HCT116 (cell line): ENCODE data around the gene CYP3A4.

Experiments
- ELF1 ChIP-seq: IDR thresholded peaks from 2 replicates; pipeline ENCODE4 v1.6.1; 2012; ENCODE audit warnings: low read depth, borderline replicate concordance
- EZH2 ChIP-seq: fragments of 200-600 bp; sonication (generic); IDR thresholded peaks from 2 replicates; pipeline ENCODE4 v1.6.1; 2017; ENCODE audit warnings: antibody characterized with exemption, mixed run types
- JUND ChIP-seq: IDR thresholded peaks from 2 replicates; pipeline ENCODE4 v1.6.1; 2012
- SIN3A ChIP-seq: IDR thresholded peaks from 2 replicates; pipeline ENCODE4 v1.6.1; 2012; ENCODE audit warnings: low read depth
- SRF ChIP-seq: IDR thresholded peaks from 2 replicates; pipeline ENCODE4 v1.6.1; 2012; ENCODE audit warnings: low read depth
- TF ChIP-seq, protein P1 (sequence below), 3 experiments: fragments of 200-600 bp in 1 of 3; sonication (generic) in 1 of 3; IDR thresholded peaks in 2 of 3; conservative IDR thresholded peaks in 1 of 3; 2 replicates each; pipeline ENCODE4 v1.5.1; 2012 to 2017; ENCODE audit warnings: low read depth in 2 of 3, low read length in 2 of 3, antibody characterized with exemption in 1 of 3, borderline replicate concordance in 1 of 3, control low read depth in 1 of 3, mild to moderate bottlenecking in 1 of 3, mixed read lengths in 1 of 3, mixed run types in 1 of 3, moderate library complexity in 1 of 3; ENCODE audit not compliant: insufficient read depth in 1 of 3

DNA sequence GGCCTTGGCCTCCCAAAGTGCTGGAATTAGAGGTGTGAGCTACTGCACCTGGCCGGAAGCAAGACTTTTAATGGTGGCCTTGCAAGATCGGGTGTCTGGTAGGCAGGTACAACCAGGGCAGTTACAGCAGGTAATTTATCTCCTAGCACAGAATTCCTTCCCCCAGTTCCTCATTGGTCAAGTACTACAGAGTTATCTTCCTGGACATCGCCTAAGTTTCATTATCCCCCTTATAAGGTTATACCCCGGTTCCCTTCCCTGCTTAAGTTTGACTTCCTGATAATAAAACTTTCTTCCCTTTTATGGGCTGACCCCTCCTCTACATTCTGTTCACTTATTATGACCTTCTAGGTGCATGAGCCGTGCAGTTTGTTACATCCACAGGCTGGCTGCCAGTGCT, 24.8 kb upstream of the CYP3A4 start:
- TF ChIP-seq, protein P1, sequence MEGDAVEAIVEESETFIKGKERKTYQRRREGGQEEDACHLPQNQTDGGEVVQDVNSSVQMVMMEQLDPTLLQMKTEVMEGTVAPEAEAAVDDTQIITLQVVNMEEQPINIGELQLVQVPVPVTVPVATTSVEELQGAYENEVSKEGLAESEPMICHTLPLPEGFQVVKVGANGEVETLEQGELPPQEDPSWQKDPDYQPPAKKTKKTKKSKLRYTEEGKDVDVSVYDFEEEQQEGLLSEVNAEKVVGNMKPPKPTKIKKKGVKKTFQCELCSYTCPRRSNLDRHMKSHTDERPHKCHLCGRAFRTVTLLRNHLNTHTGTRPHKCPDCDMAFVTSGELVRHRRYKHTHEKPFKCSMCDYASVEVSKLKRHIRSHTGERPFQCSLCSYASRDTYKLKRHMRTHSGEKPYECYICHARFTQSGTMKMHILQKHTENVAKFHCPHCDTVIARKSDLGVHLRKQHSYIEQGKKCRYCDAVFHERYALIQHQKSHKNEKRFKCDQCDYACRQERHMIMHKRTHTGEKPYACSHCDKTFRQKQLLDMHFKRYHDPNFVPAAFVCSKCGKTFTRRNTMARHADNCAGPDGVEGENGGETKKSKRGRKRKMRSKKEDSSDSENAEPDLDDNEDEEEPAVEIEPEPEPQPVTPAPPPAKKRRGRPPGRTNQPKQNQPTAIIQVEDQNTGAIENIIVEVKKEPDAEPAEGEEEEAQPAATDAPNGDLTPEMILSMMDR (IDR thresholded peaks at IDR 0.05 in 2 of 3, conservative IDR thresholded peaks at IDR 0.05 in 1 of 3; ENCODE audit: borderline replicate concordance in 1 of 3, insufficient read depth in 1 of 3, low read depth in 2 of 3, low read length in 2 of 3): no peak
- TF ChIP-seq SIN3A: no peak
- TF ChIP-seq EZH2: no peak
- no peak for TF ChIP-seq ELF1
- TF ChIP-seq JUND: no peak
- no peak for TF ChIP-seq SRF
